B cell (primary cell): ENCODE data around the gene CASP8AP2. TPM values are rescaled to one million over a fixed set of nuclear protein-coding genes. Genes with fewer than 3 reads are reported as not detected.

Experiments used
- ATAC-seq: fragments of 200-7000 bp; cut with Tn5 transposase; one replicate; pipeline ENCODE4 v1.10.0; 2021; ENCODE audit warnings: low read depth, mild to moderate bottlenecking, moderate number of reproducible peaks, moderate library complexity
- CTCF ChIA-PET: fragments of 350-600 bp; sonication (Branson Sonifier 250); formaldehyde crosslinking; loops from one replicate; lab custom pipeline; 2021; ENCODE audit warnings: antibody characterized with exemption, inconsistent platforms; lab: Charles Lee
- POLR2A ChIA-PET: fragments of 350-600 bp; sonication (Branson Sonifier 250); formaldehyde crosslinking; loops from one replicate; lab custom pipeline; 2021; ENCODE audit warnings: antibody characterized with exemption; lab: Charles Lee
- DNase-seq: peaks from one replicate; pipeline ENCODE4 v3.0.0; 2013
- H2AFZ ChIP-seq: 2 replicates; pipeline ENCODE4 v1.6.1; 2012; ENCODE audit warnings: mild to moderate bottlenecking, low read depth, low read length; ENCODE audit not compliant: insufficient read depth, poor library complexity, severe bottlenecking
- H3K27ac ChIP-seq, 2 donors: 1 replicate in 1 of 2; 2 replicates in 1 of 2; pipeline ENCODE4 v1.5.1; 2012 to 2013; ENCODE audit warnings: low read length in 2 of 2, mild to moderate bottlenecking in 2 of 2, moderate library complexity in 1 of 2
- H3K27me3 ChIP-seq, 4 experiments: fragments of 200-600 bp in 1 of 4; sonication (generic) in 1 of 4; replicated peaks in 1 of 4; 1 replicate in 2 of 4; 2 replicates in 2 of 4; pipeline versions ENCODE4 v1.6.1 to v1.7.0; 2013 to 2016; ENCODE audit warnings: low read length in 3 of 4, mild to moderate bottlenecking in 2 of 4, mixed read lengths in 1 of 4, moderate library complexity in 1 of 4; ENCODE audit not compliant: insufficient read depth in 4 of 4, control insufficient read depth in 3 of 4; ENCODE audit errors: control extremely low read depth in 1 of 4
- H3K36me3 ChIP-seq, 2 experiments: replicated peaks in 1 of 2; 1 replicate in 1 of 2; 2 replicates in 1 of 2; pipeline versions ENCODE4 v1.6.1 to v1.7.1; 2013; ENCODE audit warnings: low read length in 1 of 2; ENCODE audit not compliant: insufficient read depth in 2 of 2, control insufficient read depth in 1 of 2; ENCODE audit errors: control extremely low read depth in 1 of 2, extremely low read depth in 1 of 2
- H3K4me1 ChIP-seq, 2 donors: fragments of 200-600 bp in 1 of 2; sonication (generic) in 1 of 2; 1 replicate in 1 of 2; 2 replicates in 1 of 2; pipeline versions ENCODE4 v1.5.1 to v1.6.1; 2013 to 2017; ENCODE audit warnings: low read length in 2 of 2; ENCODE audit not compliant: control insufficient read depth in 2 of 2, insufficient read depth in 2 of 2
- H3K4me2 ChIP-seq: replicated peaks from 2 replicates; pipeline ENCODE3; 2012; ENCODE audit warnings: mild to moderate bottlenecking, low read depth, low read length; ENCODE audit not compliant: poor library complexity, severe bottlenecking
- H3K4me3 ChIP-seq, 5 experiments: fragments of 200-600 bp in 1 of 5; sonication (generic) in 1 of 5; 1 replicate in 3 of 5; 2 replicates in 2 of 5; pipeline versions ENCODE4 v1.5.1 to v1.7.0; 2011 to 2016; ENCODE audit warnings: low read length in 4 of 5, mild to moderate bottlenecking in 4 of 5, low read depth in 2 of 5, control low read depth in 1 of 5, moderate library complexity in 1 of 5; ENCODE audit not compliant: insufficient read depth in 1 of 5; ENCODE audit errors: control extremely low read depth in 1 of 5, extremely low read depth in 1 of 5
- H3K79me2 ChIP-seq: fragments of 200-600 bp; sonication (generic); one replicate; pipeline ENCODE4 v1.6.0; 2016; ENCODE audit warnings: low read length; ENCODE audit not compliant: control insufficient read depth, insufficient read depth
- H3K9ac ChIP-seq: fragments of 200-600 bp; sonication (generic); 2 replicates; pipeline ENCODE4 v1.6.1; 2017; ENCODE audit warnings: mild to moderate bottlenecking, low read length, moderate library complexity
- H3K9me3 ChIP-seq, 3 donors: one replicate each; pipeline versions ENCODE4 v1.6.1 to v1.7.1; 2013; ENCODE audit warnings: low read length in 2 of 3; ENCODE audit not compliant: control insufficient read depth in 2 of 3, insufficient read depth in 1 of 3; ENCODE audit errors: control extremely low read depth in 1 of 3
- H4K20me1 ChIP-seq: 2 replicates; pipeline ENCODE4 v1.6.0; 2012; ENCODE audit warnings: mild to moderate bottlenecking, low read length; ENCODE audit not compliant: insufficient read depth, control insufficient read depth, poor library complexity, severe bottlenecking
- H3K27ac Mint-ChIP-seq: one replicate; pipeline ENCODE4 v1.8.0; 2021; ENCODE audit warnings: mixed read lengths
- H3K27me3 Mint-ChIP-seq: one replicate; pipeline ENCODE4 v1.8.0; 2021; ENCODE audit warnings: mixed read lengths
- H3K4me1 Mint-ChIP-seq: one replicate; pipeline ENCODE4 v1.8.0; 2021; ENCODE audit warnings: mixed read lengths
- H3K4me3 Mint-ChIP-seq: one replicate; pipeline ENCODE4 v1.8.0; 2021; ENCODE audit warnings: mixed read lengths
- H3K9me3 Mint-ChIP-seq: one replicate; pipeline ENCODE4 v1.8.0; 2022; ENCODE audit warnings: mixed read lengths; ENCODE audit not compliant: insufficient read depth
- CTCF ChIP-seq: fragments of 200-600 bp; IDR thresholded peaks from one replicate; pipeline ENCODE4 v1.8.0; 2022; ENCODE audit warnings: antibody characterized with exemption, mild to moderate bottlenecking
- EZH2 ChIP-seq: IDR thresholded peaks from 2 replicates; pipeline ENCODE4 v1.6.1; 2012; ENCODE audit warnings: borderline replicate concordance, low read depth, mild to moderate bottlenecking, moderate library complexity, low read length; ENCODE audit not compliant: insufficient read depth, poor library complexity, severe bottlenecking
- WGBS: methylation state at CpG from one replicate; pipeline ENCODE4 v1.1.5; 2013; ENCODE audit warnings: missing lambda C conversion rate; ENCODE audit not compliant: insufficient coverage; 5-methylcytosine and 5-hydroxymethylcytosine counted together
- intact Hi-C: fragments of 100-400 bp; cut with micrococcal nuclease; formaldehyde crosslinking; loops from one replicate; pipeline ENCODE4 v1.10.0; 2022
- polyA plus RNA-seq: library from polyadenylated mRNA; depleted of rRNA; stranded (reverse); fragments of >200 nt; gene quantifications from 2 replicates; pipeline ENCODE4 v1.2.3, GENCODE V29; 2012
- total RNA-seq, 2 donors: library from RNA; stranded (reverse); fragments of 120-200 nt in 1 of 2; gene quantifications; 1 replicate in 1 of 2; 2 replicates in 1 of 2; pipeline versions ENCODE4 v1.2.3 to v1.2.4, GENCODE V29; 2013 to 2022

CASP8AP2 gene
- total and polyA plus RNA-seq, 2 donors (not counting 1 experiment from before 2014, with no cell fraction given): 5.9 to 30.6 TPM

DNA sequence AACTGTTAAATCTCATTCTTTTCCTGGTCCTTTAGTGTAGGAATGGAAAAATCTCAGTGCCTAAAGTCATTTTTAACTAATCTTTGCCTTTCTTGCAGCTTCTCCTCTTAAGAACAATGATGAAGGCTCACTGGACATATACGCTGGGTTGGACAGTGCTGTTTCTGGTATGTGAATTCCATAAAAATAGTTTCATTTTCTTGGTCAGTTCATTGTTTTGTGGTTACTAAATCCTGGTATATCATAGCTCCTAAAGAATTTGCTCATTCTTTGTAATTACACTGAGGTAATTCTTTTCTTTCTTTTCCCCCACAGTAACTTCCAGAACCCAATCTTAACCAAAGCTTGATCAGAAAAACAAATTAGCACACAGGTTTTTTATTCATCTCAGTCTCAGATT, 23.4 kb downstream of the CASP8AP2 start:
- Histone ChIP-seq H4K20me1 (no peaks in the 10 kb centered on the region), H2AFZ (no peak overlapping the region), H3K4me1 (no peaks in the 10 kb centered on the region), H3K27me3 (no peaks in the 10 kb centered on the region), H3K4me2 (no peak overlapping the region), H3K4me3 (no peak overlapping the region), H3K27ac (no peak overlapping the region), H3K36me3 (peaks cover 4 to 50% of the 10 kb centered on the region in 2 experiments), H3K9me3 (no peaks in the 10 kb centered on the region), H3K9ac (no peak overlapping the region), H3K79me2 (peaks cover 4% of the 10 kb centered on the region)
- Mint-ChIP-seq H3K4me1 (peaks cover 2% of the 10 kb centered on the region), H3K4me3 (no peak overlapping the region), H3K27me3 (no peaks in the 10 kb centered on the region), H3K9me3 (no peaks in the 10 kb centered on the region), H3K27ac (no peak overlapping the region)
- no peak for ATAC-seq
- no peak for DNase-seq
- intact Hi-C loops: no loop called here
- TF ChIP-seq CTCF (no peak), EZH2 (no peak)
- ChIA-PET POLR2A (interaction anchor here (0.7 kb wide), 1 partner anchor 320 kb away, joined by 6 read pairs; no protein-coding TSS in a partner anchor), CTCF (interaction anchor here (1.2 kb wide), 1 partner anchor 9 kb away, joined by 6 read pairs; no protein-coding TSS in a partner anchor)
- WGBS: no CpG with 5 or more reads among the region's 1 CpG

GRCh38 chr6:89858041-89858440, 28.4 kb downstream of the CASP8AP2 start:
- Mint-ChIP-seq H3K27ac (no peak overlapping the region), H3K9me3 (no peaks in the 10 kb centered on the region), H3K27me3 (no peaks in the 10 kb centered on the region), H3K4me3 (no peak overlapping the region), H3K4me1 (peaks cover 14% of the 10 kb centered on the region)
- Histone ChIP-seq H3K9me3 (no peaks in the 10 kb centered on the region), H3K9ac (no peak overlapping the region), H3K79me2 (peaks cover 2% of the 10 kb centered on the region), H3K36me3 (peaks cover 21 to 67% of the 10 kb centered on the region in 2 experiments), H3K27ac (no peak overlapping the region), H2AFZ (no peak overlapping the region), H3K4me1 (peaks cover 6 to 9% of the 10 kb centered on the region in 2 donors), H3K4me3 (no peak overlapping the region), H3K27me3 (no peaks in the 10 kb centered on the region), H3K4me2 (no peak overlapping the region), H4K20me1 (no peaks in the 10 kb centered on the region)
- ChIA-PET POLR2A (no interaction called here), CTCF (no interaction called here)
- DNase-seq (no peak), ATAC-seq (no peak)
- intact Hi-C loops: no loop called here
- TF ChIP-seq EZH2: no peak
- no peak for TF ChIP-seq CTCF
- WGBS: no CpG with 5 or more reads among the region's 1 CpG
